Limb (tissue), 2 donors: ENCODE data around the gene DPH7.
"Not testable (repeated sequence)": the region's sequence is repeated elsewhere in the genome, so short reads cannot be mapped to it uniquely, and the experiment has no call there.

Experiments
- DNase-seq, 2 donors: peaks; one replicate each; pipeline ENCODE4 v3.0.0-alpha.2; 2016; ENCODE audit errors: extremely low spot score in 2 of 2

DPH7 gene

GRCh38 chr9:137606005-137606621, 27.4 kb upstream of the DPH7 start:
- DNase-seq: peak in 1 of 2 donors; percentile 70

- DNase-seq: peak; percentile 86 to 99
Measured at GRCh38 chr9:137605121-137606004, 26.6 kb upstream of the DPH7 start, which contains the start of gene ARRDC1. Gene ARRDC1, plus strand, starts transcription at chr9:137605686. Its CDS starts 32 bp downstream, at chr9:137605718.

DNA sequence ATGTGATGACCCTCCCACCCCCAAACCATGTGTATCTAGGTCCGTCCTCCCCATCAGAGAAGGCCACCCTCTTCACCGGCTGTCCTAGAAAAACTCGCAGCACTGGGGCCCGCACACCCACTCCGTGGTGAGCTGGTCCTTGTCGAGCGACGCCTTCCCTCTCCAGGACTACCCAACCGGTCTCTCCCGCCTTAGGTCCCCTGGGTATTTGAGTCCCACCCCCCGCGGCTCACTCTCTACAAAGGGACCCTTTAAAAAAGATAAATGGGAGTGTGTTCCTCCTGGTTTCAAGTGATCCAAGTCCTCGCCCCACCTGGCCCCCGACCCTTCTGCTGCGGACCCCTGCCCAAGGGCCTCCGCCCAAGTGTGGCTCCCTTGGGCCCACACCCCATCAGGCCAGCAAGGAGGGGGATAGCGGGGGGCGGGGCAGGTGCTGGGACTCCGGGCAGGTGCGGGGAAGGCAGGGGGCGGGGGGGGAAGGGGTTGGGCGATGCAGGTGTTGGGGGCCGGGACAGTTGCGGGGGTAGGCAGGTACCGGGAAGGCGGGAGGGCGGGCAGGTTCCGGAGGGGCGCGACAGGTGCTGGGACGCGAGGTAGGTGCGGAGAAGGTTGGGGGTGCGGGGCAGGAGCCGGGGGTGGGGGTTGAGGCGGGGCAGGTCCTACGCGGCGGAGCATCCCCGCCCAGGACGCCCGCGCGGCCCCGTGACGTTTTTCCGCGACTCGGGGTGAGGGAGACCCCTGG, 25.8 kb upstream of the DPH7 start:
- no peak for DNase-seq

DNA sequence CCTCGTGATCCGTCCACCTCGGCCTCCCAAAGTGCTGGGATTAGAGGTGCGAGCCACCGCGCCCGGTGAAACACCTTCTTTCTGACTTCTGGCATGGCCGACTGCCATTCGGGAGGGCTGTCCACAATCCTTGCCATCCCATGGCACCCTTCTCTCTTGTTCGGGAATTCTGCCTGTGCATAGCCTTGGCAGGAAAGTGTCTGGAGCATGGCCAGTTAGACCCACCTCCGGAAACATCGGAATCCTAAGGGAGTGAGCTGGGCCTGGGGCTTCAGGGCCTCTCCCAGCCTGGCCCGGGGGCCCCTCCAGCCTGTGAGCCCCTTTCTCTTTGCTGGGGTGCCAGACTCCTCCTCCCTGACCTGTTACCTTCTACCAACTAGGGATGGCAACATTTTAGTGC, 25.2 kb upstream of the DPH7 start:
- no peak for DNase-seq

GRCh38 chr9:137602661-137603060, 23.9 kb upstream of the DPH7 start:
- DNase-seq: no peak

DNA sequence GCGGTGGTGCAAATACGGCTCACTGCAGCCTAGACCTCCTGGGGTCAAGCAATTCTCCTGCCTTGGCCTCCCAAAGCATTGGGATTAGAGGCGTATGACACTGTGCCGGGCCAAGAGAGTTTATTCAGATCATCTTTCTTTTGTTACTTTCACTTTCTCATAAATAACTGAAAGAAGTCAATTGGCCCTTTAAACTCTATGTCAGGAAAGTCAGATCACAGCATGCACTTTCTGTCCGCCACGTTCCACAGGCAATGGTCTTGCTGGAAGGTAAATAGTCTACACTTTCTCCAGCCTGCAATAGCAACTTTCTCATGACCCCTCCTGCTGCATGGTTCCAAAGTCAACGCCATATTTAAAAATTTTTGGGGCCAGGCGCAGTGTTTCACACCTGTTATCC, 20.2 kb upstream of the DPH7 start:
- no peak for DNase-seq

DNA sequence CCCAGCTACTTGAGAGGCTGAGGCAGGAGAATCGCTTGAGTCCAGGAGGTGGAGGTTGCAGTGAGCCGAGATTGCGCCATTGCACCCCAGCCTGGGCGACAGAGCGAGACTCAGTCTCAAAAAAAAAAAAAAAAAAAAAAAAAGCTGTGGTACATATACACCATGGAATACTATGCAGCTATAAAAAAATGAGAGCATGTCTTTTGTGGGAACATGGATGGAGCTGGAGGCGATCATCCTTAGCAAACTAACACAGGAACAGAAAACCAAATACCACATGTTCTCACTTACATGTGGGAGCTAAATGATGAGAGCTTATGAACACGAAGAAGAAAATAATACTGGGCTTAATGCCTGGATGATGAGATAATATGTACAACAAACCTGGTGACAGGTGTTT, 17.9 kb upstream of the DPH7 start:
- DNase-seq: not testable (repeated sequence)

GRCh38 chr9:137593176-137593575, 14.5 kb upstream of the DPH7 start:
- DNase-seq: no peak

- no peak for DNase-seq
Measured at GRCh38 chr9:137592767-137593166, 14.0 kb upstream of the DPH7 start.

GRCh38 chr9:137590469-137591383, 12.0 kb upstream of the DPH7 start, which contains the start of gene ZMYND19:
Gene ZMYND19, minus strand, starts transcription at chr9:137590512. Its CDS starts 249 bp downstream, at chr9:137590263.
- DNase-seq: peak; percentile 94 to 96

GRCh38 chr9:137590123-137590468, 11.4 kb upstream of the DPH7 start:
- no peak for DNase-seq

DNA sequence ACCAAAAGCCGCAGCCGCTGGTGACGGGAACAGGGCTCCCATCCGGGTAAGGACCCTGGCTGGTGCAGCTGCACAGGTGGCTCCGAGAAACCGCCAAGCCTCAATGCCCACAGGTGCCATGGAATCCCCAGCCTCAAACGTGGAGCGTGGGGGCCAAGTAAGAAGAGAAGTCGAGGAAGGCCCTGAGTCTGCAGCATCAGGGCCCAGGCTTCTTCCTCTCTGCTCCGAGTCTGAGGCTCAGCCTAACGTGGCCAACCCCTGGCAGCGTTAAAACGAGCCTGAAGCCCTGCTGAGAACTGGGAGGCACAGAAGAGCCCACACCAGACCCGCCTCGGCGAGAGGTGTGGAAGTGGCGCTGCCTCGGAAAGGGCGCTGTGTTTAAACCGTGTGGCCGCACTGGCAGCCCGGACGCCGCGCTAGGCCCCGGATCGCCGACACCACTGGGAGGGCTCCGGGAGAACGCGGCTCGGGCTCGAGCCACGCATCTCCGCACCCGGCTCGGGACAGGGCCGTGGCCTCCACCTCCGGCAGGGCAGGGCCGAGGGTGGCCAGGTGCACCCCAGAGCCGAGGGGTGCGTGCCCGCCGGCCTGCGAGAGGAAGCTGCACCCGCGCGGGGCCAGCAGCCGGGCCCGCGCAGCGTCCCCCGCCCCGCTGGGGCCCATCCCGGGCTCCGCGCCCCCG, 10.9 kb upstream of the DPH7 start:
- peak in 1 of 2 donors; percentile 40 for DNase-seq

- no peak for DNase-seq
Measured at GRCh38 chr9:137588891-137589290, 10.2 kb upstream of the DPH7 start.

DNA sequence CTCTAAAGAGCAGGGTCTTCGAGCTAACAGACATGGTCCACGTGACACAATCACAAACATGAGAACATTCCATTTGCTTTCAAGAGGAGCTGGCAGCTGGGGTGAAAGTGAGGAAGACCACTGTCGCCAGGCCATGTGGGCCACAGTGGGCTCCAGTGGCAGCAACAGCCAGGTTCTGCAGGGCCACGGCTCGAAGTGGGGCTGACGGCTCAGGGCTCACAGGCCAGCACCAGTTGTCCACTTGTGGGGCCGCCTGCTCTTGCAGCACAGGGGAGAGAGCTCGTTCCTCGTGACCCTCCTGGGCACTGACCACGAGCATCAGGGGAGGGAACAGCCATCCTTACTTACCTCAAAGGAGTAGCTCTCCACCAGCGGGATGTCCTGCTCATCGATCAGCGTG, 9.6 kb upstream of the DPH7 start:
- no peak for DNase-seq

- no peak for DNase-seq
Measured at GRCh38 chr9:137586854-137587253, 8.1 kb upstream of the DPH7 start.

- DNase-seq: no peak
Measured at GRCh38 chr9:137583957-137584356, 5.2 kb upstream of the DPH7 start.

DNA sequence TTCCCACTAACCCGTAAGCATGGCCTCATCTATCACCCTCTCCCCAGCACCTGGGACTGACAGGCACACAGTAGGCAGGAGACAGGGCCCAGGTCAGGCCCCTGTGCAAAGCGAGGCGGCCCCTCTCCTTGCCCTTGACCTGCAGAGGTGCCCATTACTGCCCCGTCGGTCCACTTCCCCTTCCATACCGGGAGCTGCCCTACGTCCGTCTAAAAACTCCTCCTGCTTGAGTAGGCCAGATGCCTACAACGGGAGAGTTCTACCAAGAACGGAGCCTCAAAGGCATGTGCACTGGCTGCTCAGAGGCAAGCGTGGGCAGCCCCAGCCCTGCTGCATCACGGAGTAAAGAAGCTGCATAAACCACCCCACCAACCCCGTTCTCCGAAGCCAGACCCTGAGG, 4.6 kb upstream of the DPH7 start:
- no peak for DNase-seq

DNA sequence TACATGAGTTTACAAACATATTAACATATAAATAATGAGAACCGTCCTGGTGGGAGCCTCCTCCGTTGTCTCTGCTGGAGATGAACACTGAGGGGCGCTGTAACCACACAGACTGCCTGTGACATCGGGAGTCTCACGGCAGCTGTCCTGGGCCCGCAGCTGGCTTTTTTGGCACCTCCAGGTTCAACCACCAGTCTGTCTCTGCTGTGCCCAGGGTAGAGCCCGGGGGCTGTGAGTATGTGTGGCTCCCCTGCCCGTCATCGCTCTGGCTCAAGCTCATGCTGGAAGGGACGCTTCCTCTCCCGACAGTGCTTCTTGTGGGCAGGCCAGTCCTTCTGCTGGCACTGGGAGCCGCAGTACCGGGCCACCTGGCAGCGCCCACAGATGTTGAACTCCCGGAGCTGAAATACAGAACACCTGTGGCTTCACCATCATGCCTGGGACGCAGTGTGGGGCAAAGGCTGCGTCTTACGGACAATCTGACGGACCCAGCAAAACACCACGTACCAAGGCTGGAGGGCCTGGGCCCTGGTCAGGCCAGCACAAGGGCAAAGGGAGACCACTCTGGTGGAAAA, 3.6 kb upstream of the DPH7 start:
- no peak for DNase-seq

DNA sequence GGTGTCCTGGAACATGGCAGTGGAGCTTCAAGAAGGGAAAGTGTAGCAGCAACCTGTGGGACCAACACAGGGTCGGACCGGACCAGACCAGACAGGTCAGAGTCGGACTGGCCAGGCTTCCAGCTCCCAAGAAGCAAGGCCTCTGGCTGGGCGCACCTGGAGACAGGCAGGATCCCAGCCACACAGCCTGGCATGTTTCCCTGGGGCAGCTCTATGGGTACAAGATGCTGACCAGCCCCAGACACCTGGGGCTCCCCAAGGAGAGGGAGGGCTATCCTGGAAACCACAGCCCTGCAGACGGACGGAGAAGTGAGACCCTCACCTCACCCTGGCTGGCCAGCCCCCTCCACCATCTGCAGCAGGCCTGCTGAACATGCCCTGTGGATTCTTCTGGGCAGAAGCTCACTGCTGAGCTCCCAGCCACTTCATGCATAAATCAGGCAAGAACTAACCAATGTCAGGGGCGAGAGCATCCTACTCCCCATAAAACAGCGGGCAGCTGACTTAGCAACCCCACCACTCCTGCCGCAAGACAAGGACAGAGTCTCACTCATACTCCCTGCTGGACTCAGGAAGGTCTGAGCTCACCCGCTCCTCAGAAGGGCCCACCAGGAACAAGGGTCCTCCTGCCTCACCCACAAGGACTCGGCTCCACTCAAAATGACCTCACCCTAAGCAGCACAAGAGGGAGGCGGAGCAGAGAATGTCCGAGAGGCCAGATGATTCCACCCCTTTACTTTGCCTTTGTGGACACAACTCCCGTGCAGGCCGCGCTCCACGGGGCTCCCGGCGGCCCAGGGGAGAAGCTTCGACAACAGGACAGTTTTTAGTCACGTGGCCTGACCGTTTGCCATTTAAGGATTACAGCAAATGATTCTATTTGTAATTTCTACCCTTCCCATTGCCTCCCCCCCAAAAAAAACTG, 2.9 kb upstream of the DPH7 start:
- DNase-seq: no peak
